ENCODE results near the gene SNX1. TPM values are rescaled to one million over a fixed set of nuclear protein-coding genes. Genes with fewer than 3 reads are reported as not detected.
"Not testable (repeated sequence)": the region's sequence is repeated elsewhere in the genome, so short reads cannot be mapped to it uniquely, and the experiment has no call there.

Gene SNX1
- total and polyA plus RNA-seq, 7 donors: 36.4 to 102 (median 61.0) TPM

GRCh38 chr15:64072812-64073211, 23.0 kb upstream of the SNX1 start:
- 92 to 97% (median 94%) methylated on average over 2 of the region's 2 CpGs for WGBS, 3 donors
- no peak for TF ChIP-seq CTCF (IDR thresholded peaks at IDR 0.05)

GRCh38 chr15:64073496-64073895, 22.3 kb upstream of the SNX1 start:
- intact Hi-C loops (cut with DNase I); H3K9me3 ChIP-seq; H3K27ac ChIP-seq; DNase-seq; H3K27me3 ChIP-seq (ENCODE audit: insufficient read depth in 3 of 3, low read length in 2 of 3); ATAC-seq; H3K4me3 ChIP-seq: not testable (repeated sequence)
- 91 to 96% (median 94%) methylated on average over 2 of the region's 2 CpGs for WGBS, 3 donors
- Histone ChIP-seq H3K4me1 (peaks cover 19% of the 10 kb centered on the region), H3K36me3 (ENCODE audit: insufficient read depth in 1 of 2, low read depth in 1 of 2) (peaks cover 0 to 39% of the 10 kb centered on the region in 2 donors)

More at GRCh38 chr15:64072812-64073211, 23.0 kb upstream of the SNX1 start:
- Histone ChIP-seq H3K4me3 (no peak overlapping the region), H3K27ac (peak overlapping the region; percentile 31), H3K27me3 (ENCODE audit: insufficient read depth in 3 of 3, low read length in 2 of 3) (no peaks in the 10 kb centered on the region), H3K36me3 (ENCODE audit: insufficient read depth in 1 of 2, low read depth in 1 of 2) (peaks cover 0 to 34% of the 10 kb centered on the region in 2 donors), H3K9me3 (no peaks in the 10 kb centered on the region), H3K4me1 (peaks cover 23% of the 10 kb centered on the region)
- intact Hi-C loops (cut with DNase I): no loop called here
- ATAC-seq (no peak), DNase-seq (no peak)

- Histone ChIP-seq H3K27me3 (ENCODE audit: insufficient read depth in 3 of 3, low read length in 2 of 3) (no peaks in the 10 kb centered on the region), H3K9me3 (no peaks in the 10 kb centered on the region), H3K27ac (no peak overlapping the region), H3K4me1 (no peaks in the 10 kb centered on the region), H3K36me3 (ENCODE audit: insufficient read depth in 1 of 2, low read depth in 1 of 2) (peaks cover 0 to 80% of the 10 kb centered on the region in 2 donors), H3K4me3 (no peak overlapping the region)
- no peak for TF ChIP-seq CTCF (IDR thresholded peaks at IDR 0.05)
- intact Hi-C loops (cut with DNase I): no loop called here
- 80 to 87% (median 84%) methylated on average over 3 of the region's 3 CpGs for WGBS, 3 donors
- DNase-seq (no peak), ATAC-seq (no peak)
These were observed 13.0 kb upstream of the SNX1 start for GRCh38 chr15:64082757-64083156.

- 73 to 80% (median 78%) methylated on average over 12 of the region's 12 CpGs for WGBS, 3 donors
- ATAC-seq: no peak
- H3K36me3 ChIP-seq (ENCODE audit: insufficient read depth in 1 of 2, low read depth in 1 of 2): peaks cover 0 to 53% of the 10 kb centered on the region in 2 donors
- H3K9me3 ChIP-seq: no peaks in the 10 kb centered on the region
- H3K4me1 ChIP-seq: peaks cover 30% of the 10 kb centered on the region
- no peak for DNase-seq
- intact Hi-C loops (cut with DNase I): no loop called here
- no peak overlapping the region for H3K4me3 ChIP-seq
- no peak for TF ChIP-seq CTCF (IDR thresholded peaks at IDR 0.05)
- H3K27me3 ChIP-seq (ENCODE audit: insufficient read depth in 3 of 3, low read length in 2 of 3): no peaks in the 10 kb centered on the region
- H3K27ac ChIP-seq: peak overlapping the region; percentile 48
These were observed 6.1 kb upstream of the SNX1 start for GRCh38 chr15:64089543-64090280.

- intact Hi-C loops (cut with DNase I): no loop called here
- Histone ChIP-seq H3K27me3 (ENCODE audit: insufficient read depth in 3 of 3, low read length in 2 of 3) (no peaks in the 10 kb centered on the region), H3K4me1 (peaks cover 38% of the 10 kb centered on the region), H3K27ac (peak overlapping the region; percentile 48), H3K36me3 (ENCODE audit: insufficient read depth in 1 of 2, low read depth in 1 of 2) (peaks cover 0 to 45% of the 10 kb centered on the region in 2 donors), H3K4me3 (no peak overlapping the region), H3K9me3 (no peaks in the 10 kb centered on the region)
- DNase-seq: no peak
- no peak for ATAC-seq
- 66 to 81% (median 81%) methylated on average over 3 of the region's 3 CpGs for WGBS, 3 donors
- no peak for TF ChIP-seq CTCF (IDR thresholded peaks at IDR 0.05)
These were observed 5.3 kb upstream of the SNX1 start for GRCh38 chr15:64090527-64090926.

All from psoas muscle (tissue), 8 donors.